Activated CD4-positive, alpha-beta T cell treated with anti-CD3 and anti-CD28 coated beads, Interleukin-2, amount 50 U/mL, for 24 hours (primary cell): ENCODE results near the gene FAM124B.

ENCODE experiments used
- DNase-seq, 2 donors: peaks; one replicate each; pipeline ENCODE4 v3.0.0-alpha.2; 2020; ENCODE audit warnings: low read depth in 1 of 2, low spot score in 1 of 2

FAM124B gene

DNA sequence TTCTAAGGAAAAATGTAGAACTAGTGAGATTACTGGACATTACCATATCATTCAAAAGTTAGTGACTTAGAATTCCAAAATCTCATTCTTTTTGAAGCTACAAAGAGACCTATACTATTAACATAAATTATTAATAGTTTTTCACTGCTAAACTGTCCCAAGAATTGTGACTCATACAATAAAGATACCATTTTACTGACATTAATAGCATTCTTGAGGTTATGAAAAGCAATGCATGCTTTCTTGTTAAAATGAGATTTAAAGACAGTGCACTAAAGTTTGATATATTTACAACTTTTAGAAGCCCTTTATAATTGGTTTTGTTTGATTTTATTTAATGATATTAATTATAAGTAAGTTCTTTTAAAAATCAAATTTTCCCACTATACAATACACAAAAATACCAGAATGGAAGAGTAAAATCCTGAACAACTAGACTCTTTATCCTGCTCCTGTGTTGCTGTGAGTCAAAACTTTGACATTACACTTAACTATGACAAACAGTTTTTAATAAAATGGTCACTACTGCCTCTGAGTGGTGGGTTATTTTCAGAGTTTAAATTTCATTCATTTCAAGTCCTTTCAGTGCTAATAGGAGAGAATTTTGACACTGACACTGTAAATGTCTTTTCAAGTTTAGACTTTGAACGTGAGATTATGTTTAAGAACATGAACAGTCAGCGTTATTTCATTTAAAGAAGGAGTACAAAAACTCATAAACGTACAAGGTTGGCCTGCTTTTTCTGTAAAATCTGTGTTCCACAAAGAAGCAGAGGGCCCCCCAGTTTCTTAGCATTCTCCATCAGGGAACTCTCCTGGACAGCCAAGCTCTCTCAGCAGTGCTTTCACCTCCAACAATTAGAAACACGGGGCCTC, 54.5 kb downstream of the FAM124B start:
- DNase-seq = no peak

DNA sequence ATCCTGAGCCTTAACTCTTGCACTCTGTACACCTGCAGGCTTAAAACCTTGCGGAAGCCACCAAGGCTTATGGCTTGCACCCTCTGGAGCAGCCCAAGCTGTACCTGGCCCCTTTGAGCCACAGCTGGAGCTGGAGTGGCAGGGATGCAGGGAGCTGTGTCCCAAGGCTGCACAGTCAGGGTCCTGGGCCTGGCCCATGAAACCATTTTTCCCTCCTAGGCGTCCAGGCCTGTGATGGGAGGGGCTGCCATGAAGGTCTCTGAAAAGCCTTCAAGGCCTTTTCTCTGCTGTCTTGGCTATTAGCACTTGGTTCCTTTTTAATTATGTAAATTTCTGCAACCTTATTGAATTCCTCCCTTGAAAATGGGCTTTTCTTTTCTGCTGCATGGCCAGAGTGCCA, 56.4 kb downstream of the FAM124B start:
- DNase-seq = no peak

DNA sequence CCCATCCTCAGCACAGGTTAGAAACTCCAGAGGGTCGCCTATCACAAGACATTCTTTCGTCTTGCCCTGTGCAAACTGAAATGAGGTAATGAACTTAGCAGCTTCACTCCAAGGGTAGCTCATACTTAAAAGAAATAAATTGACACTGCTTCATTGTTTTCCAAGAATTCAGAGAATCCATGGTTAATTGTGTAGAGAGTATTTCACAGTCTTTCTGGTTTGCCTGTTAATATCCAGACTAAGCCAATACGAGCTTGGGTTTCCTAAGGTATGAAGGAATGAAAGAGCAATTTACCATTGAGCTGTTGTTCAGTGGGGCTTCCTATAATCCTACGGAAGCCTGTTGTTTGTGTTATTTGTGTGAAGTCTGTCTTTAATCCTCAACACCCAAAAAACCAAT, 58.7 kb downstream of the FAM124B start:
- no peak for DNase-seq

DNA sequence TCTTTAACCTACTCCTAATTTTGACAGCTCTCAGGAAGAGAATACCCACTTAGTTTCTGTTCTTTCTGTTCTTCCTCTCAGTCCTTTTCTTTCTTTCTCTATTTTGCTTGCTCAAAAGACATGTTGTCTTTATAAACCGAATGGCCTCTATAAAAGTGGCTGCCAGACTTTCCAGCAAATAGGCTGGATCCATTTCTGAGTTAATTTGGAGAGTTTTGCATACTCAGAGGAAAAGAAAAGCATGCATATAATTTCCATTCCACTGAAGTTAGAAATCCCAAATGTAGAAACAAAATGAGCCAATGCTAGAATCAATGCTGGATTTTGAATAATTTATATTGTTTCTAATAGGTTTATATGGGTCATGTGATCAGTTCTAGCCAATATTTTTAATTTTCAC, 65.9 kb downstream of the FAM124B start:
- DNase-seq = no peak

DNA sequence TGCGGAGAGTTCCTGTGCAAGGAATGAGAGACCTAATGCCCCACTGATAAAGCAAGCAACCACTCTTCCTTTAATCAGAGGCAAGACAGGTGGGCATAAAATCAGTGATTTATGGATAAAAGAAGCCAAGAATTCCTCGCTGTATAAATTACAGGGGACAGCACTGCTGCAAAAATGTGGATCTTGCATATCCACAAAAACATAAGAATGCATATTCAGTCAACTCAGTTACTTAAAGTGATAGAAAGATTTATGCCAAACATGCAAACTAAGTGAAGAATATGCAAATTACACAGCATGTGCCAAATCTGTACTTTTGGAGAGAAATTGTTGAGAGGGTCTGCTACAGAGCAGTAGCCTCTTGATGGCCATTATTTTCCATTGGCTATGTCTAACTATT, 67.2 kb downstream of the FAM124B start:
- DNase-seq = no peak

DNA sequence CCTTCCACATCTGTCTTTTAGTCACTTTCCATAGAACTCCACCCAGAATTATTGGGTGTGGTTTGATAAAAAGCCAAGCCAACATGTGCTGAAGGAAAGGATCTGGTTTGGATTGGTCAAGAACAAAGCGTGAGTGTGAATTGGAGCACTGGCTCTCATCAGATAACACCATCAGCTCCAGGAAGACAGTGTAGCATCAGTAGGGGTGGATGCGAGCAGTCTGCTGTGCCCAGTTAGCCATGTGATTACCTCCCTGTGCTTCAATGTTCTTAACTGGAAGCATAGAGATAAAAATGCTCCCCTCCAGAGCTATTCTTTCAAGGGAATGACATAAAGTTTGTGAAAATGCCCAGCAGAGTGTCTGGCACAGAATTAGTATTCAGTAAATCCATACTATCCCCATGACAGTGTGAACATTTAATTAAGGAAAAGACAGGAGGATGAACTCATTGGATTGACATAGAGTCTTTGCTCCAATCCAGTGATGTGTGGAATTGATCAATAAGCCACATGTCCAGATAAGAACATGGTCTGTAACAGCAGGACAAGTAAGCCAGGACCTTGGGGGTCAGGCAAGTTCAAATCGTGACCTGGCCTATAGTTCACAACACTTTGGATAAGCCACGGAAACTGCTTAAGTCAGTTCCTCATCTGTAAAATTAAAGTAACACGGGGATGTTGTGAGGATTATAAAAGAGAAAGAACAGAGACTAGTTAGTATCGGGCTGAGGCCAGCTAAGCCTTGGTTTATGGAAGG, 68.0 kb downstream of the FAM124B start:
- no peak for DNase-seq

DNA sequence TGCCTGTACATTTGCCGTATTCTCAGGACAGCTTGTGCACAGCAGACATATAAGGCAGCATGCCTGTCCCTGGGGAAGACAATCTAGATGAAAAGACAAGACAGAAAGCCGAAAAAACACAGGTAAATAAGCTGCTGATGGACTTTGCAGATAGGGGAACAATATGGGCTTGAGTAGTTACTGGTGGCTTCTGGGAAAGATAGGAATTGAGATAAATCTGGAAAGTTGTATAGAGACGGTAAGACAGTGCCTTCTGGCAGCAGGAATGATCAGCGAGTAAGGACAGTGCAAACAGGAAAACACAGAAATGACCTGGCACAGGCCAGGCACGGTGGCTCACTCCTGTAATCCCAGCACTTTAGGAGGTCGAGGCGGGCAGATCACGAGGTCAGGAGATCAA, 70.2 kb downstream of the FAM124B start:
- DNase-seq = no peak

DNA sequence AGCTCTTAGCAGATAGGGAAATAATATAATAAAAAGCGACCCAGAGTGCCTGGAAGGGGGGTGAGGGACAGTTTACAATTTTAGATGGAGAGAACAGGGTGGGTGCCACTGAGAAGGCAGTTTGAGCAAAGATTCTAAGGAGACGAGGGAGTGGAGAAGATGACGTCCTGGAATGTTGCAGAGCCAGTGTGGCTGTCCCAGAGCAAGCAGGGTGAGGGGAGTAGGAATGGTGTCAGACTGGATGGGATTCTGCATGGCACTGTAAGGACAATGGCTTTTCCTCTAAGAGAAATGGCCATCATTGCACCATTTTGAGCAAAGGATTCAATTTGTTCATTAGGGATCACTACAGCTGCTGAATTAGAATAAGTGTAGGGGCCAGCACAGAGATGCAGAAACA, 73.1 kb downstream of the FAM124B start:
- no peak for DNase-seq
